Adipose tissue (tissue), 3 donors: ENCODE measurements around the gene MLX. TPM values are rescaled to one million over a fixed set of nuclear protein-coding genes. Genes with fewer than 3 reads are reported as not detected.
"Not testable (repeated sequence)": the region's sequence is repeated elsewhere in the genome, so short reads cannot be mapped to it uniquely, and the experiment has no call there.

ENCODE experiments used
- H3K27ac ChIP-seq: one replicate; pipeline ENCODE4 v1.5.1; 2013; ENCODE audit warnings: low read depth, low read length
- WGBS, 3 donors: extraction: QIAGEN DNeasy Blood & Tissue Kit; methylation state at CpG; one replicate each; pipeline ENCODE4 v1.1.7; 2013; 5-methylcytosine and 5-hydroxymethylcytosine counted together
- polyA plus RNA-seq, 3 donors: library from polyadenylated mRNA; stranded (reverse); fragments of 200-250 nt; gene quantifications; one replicate each; pipeline ENCODE4 v1.2.3, GENCODE V29; 2013
- donor health status: healthy with polysubstance abuse.
- donor health status: Bipolar disorder and iron deficiency.
- donor health status: healthy.

MLX gene
- polyA plus RNA-seq, 3 donors = 38.7 to 71.3 (median 48.9) TPM

DNA sequence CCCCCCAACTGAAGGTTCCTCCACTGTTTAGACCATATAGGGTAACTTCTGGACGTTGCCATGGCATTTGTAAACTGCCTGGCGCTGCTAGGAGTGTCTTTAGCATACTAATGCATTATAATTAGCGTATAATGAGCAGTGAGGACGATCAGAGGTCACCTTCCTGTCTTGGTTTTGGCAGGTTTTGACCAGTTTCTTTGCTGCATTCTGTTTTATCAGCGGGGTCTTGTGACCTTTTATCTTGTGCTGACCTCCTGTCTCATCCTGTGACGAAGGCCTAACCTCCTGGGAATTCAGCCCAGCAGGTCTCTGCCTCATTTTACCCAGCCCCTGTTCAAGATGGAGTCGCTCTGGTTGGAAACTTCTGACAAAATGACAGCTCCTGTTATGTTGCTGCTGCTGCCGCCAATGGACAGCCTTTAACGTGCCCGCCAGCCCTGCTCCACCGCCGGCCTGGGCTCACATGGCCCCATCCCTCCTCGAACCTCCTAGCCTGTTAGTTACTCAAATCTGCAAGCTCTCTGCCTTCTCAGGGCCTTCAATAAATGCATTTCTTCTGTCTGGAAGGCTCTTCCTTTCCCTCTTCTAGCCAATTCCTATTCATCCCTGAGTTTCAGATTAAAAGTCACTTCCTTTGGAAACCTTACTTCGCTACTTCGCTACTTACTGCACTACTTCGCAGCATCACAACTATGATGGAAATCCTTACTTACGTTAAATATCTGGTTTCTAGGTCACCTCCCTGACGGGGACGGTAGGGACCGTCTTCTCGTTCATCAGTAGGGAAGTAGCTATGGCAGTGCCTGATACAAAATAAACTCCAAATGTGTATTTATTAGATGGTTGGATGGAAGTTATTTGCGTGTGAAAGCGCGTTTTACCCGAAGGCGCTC is 31.5 kb upstream of the MLX start:
- WGBS, 3 donors = 35 to 40% (median 37%) methylated on average over 26 of the region's 26 CpGs
- peak overlapping the region; percentile 15 for H3K27ac ChIP-seq

DNA sequence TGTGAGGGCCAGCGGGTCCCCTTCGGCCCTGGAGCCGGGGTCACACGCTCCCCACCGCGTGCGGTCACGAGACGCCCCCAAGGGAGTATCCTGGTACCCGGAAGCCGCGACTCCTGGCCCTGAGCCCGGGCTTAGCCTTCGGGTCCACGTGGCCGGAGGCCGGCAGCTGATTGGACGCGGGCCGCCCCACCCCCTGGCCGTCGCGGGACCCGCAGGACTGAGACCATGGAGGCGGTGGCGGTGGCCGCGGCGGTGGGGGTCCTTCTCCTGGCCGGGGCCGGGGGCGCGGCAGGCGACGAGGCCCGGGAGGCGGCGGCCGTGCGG is 30.9 kb upstream of the MLX start, which contains the start of gene NAGLU:
TSS of gene NAGLU (plus strand) at position 194 of the 324 bp plus-strand sequence. CDS start at position 226, 32 bp downstream.
- peak within 1 kb of the TSS; percentile 15 for H3K27ac ChIP-seq
- WGBS, 3 donors = 0 to 1% (median 0%) methylated on average over 37 to 40 of the region's 40 CpGs

DNA sequence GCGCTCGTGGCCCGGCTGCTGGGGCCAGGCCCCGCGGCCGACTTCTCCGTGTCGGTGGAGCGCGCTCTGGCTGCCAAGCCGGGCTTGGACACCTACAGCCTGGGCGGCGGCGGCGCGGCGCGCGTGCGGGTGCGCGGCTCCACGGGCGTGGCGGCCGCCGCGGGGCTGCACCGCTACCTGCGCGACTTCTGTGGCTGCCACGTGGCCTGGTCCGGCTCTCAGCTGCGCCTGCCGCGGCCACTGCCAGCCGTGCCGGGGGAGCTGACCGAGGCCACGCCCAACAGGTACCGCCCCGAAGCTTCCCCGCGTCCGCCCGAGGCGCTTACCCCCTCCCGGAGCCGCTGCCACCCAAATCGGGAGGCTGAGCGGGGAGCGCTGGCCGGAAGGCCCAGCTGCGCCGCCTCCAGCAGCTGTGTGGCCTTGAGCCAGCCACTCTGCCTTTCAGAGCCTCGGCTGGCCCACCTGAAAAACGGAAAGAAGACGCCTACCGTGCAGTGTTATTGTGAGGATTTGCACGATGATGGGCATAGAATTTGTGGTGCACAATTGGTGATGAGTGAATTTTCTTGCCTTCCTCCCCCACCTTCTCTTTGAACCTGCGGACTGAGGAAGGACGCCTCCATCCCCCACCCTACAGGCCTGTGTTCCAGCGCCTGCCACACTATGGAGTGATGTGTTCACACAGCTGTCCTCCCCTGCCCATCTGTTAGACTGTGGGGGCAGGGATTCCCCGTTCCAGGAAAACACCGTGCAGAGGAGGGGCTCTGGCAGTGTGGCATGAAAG is 30.3 kb upstream of the MLX start:
- 0 to 1% (median 1%) methylated on average over 54 to 65 of the region's 65 CpGs for WGBS, 3 donors
- H3K27ac ChIP-seq = no peak overlapping the region

DNA sequence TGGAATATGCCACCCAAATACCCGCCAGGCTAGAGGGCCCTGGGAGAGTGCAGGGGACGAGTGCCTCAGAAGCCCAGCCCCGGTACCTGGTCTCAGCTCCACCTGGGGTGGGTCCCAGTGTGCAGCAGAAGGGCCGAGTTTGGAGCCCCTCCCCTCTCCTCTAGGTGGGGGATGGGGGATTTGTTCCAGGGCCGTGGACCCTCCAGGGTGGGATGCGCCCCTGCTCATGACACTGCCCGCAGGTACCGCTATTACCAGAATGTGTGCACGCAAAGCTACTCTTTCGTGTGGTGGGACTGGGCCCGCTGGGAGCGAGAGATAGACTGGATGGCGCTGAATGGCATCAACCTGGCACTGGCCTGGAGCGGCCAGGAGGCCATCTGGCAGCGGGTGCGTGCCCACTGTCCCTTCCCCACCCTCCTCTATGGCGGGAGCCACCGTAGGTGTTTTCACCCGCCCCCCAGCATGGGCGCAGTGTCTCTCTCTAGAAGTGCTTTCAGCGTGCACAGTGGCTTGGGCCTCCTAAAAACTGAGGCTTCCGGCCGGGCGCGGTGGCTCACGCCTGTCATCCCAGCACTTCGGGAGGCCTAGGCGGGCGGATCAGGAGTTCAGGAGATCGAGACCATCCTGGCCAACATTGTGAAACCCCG is 29.6 kb upstream of the MLX start:
- 85 to 88% (median 87%) methylated on average over 30 of the region's 31 CpGs for WGBS, 3 donors
- H3K27ac ChIP-seq = no peak overlapping the region

DNA sequence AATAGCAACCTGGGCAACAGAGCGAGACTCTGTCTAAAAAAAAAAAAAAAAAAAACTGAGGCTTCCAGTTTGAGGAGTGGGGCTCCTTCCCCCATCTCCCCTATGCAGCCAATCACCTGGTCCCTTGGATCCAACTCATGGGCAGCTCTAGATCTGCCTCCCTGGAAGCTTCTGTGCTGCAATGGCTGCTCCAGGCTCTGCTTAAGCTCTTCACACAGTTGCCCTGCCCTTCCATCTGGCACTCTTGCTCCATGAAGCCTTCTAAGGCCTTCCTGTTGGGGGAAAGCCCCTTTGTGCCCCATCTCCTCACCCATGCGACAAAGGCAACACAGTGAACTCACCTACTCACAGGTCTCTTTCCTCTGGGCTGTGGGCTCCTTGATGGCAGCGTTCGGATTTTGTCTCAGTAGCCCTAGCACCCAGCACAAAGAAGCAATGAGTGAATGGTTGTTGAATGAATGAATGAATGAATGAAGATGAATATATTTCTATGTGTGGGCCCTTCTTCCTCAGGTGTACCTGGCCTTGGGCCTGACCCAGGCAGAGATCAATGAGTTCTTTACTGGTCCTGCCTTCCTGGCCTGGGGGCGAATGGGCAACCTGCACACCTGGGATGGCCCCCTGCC is 29.0 kb upstream of the MLX start:
- 95 to 97% (median 96%) methylated on average over 5 of the region's 5 CpGs for WGBS, 3 donors
- no peak overlapping the region for H3K27ac ChIP-seq

DNA sequence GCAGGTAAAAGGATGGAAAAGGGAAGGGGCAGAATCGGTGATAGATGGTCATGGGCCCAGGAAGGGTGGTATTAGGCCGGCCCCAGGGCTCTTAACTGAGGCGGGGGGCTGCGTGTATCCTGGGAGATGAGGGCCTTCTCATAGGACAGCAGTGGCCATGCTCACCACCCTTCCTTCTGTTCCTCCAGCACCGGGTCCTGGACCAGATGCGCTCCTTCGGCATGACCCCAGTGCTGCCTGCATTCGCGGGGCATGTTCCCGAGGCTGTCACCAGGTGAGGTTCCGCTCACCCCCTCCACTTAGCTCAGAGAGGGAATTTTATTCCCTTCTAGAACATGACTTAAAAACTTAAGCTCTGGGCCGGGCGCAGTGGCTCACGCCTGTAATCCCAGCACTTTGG is 28.4 kb upstream of the MLX start:
- H3K27ac ChIP-seq = no peak overlapping the region
- WGBS, 3 donors = 89 to 96% (median 95%) methylated on average over 14 of the region's 14 CpGs

DNA sequence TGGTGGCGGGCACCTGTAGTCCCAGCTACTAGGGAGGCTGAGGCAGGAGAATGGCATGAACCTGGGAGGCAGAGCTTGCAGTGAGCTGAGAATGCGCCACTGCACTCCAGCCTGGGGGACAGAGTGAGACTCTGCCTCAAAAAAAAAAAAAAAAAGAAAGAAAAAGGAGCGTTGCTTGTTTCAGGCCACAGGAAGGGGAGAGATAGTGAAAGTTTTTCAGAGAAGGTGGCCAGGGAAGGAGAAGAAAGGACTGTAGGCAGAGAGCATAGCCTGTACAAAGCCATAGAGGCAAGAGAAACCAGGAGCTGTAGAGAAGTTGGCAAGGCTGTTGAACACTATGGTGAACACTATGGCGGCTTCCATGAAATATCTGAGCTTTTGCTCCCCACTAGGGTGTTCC is 26.3 kb upstream of the MLX start:
- H3K27ac ChIP-seq = not testable (repeated sequence)
- 94 to 98% (median 94%) methylated on average over 3 to 4 of the region's 4 CpGs for WGBS, 3 donors

DNA sequence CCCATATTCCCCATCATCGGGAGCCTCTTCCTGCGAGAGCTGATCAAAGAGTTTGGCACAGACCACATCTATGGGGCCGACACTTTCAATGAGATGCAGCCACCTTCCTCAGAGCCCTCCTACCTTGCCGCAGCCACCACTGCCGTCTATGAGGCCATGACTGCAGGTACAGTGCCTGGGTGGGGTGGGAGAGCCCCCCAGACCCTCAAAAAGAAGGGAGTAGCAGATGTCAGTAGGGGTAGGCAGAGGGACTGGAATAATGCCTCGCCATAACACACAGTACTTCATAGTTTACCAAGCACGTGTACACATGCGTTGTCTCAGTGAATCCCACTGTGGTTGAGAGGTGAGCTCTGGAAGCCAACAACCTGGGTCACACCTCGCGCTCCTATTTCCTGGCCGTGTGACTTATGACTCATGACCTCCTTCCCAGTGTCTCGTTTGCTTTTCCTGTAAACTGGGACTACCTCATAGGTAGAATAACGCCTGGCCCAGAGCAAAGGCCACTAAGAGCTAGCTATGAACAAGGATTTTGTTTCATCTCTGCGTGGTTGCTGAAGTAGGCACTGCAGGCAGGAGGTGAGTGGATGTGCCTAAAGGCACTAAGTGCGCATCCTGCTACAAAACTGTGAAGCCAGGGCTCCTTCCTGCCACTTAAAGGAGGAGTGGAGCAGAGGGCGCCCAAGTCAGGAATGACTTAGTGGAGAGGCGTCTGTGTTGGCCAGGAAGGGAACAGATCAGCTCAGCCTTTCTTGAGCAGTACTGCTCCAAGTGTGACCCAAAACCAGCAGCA is 25.7 kb upstream of the MLX start:
- WGBS, 3 donors = 75 to 87% (median 81%) methylated on average over 17 of the region's 17 CpGs
- H3K27ac ChIP-seq = no peak overlapping the region

DNA sequence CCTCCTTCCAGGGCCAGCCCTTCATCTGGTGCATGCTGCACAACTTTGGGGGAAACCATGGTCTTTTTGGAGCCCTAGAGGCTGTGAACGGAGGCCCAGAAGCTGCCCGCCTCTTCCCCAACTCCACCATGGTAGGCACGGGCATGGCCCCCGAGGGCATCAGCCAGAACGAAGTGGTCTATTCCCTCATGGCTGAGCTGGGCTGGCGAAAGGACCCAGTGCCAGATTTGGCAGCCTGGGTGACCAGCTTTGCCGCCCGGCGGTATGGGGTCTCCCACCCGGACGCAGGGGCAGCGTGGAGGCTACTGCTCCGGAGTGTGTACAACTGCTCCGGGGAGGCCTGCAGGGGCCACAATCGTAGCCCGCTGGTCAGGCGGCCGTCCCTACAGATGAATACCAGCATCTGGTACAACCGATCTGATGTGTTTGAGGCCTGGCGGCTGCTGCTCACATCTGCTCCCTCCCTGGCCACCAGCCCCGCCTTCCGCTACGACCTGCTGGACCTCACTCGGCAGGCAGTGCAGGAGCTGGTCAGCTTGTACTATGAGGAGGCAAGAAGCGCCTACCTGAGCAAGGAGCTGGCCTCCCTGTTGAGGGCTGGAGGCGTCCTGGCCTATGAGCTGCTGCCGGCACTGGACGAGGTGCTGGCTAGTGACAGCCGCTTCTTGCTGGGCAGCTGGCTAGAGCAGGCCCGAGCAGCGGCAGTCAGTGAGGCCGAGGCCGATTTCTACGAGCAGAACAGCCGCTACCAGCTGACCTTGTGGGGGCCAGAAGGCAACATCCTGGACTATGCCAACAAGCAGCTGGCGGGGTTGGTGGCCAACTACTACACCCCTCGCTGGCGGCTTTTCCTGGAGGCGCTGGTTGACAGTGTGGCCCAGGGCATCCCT is 23.5 kb upstream of the MLX start:
- H3K27ac ChIP-seq = no peak overlapping the region
- 92 to 94% (median 93%) methylated on average over 39 of the region's 39 CpGs for WGBS, 3 donors

DNA sequence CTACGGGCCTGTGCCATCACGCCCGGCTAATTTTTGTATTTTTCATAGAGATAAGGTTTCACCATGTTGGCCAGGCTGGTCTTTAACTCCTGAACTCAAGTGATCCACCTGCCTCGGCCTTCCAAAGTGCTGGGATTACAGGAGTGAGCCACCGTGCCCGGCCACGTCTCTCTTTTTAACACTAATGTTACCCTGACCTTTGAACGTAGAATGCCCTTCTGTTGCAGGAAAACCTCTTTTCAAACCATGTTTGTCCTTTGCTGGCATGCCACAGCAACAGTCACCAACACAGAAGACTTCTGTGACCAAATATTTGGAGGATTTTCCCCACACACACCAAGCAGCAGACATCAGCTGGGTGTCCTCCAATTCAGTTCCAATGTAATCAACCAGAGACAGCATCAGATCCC is 22.0 kb upstream of the MLX start:
- no peak overlapping the region for H3K27ac ChIP-seq
- WGBS, 3 donors = 70 to 81% (median 78%) methylated on average over 8 of the region's 8 CpGs

DNA sequence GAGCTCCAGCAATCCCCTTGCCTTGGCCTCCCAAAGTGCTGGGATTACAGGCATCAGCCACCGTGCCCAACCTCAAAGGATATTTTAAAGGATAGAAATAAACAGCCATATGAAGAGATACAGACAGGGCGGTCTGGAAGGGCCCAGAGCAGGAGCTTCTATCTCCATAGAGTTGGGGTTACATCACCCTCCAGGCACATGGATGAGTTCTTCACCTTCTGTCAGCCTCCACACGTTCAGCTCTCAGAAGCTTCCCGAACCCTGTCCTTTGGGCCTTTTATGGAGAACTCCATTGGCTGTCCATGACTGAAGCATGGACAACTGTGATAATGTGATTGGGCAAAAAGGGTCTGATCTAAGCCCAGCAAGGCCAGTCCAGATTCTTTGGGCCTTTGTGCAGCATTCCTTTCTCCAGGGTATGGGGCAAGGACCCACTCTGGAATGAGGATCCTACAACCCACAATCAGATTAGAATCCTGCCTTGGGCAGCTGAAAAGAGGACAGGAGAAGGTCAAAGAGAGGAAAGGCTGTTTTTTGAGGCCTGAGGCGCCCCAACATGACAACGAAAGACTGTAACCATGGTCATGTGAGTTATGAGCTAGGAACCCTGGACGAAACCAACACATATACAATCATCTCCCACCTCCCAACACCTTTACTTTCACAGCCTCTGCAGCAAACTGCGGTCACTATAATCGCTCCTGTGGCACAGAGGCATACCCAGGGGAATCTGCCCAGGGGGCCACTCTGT is 21.0 kb upstream of the MLX start:
- 87 to 89% (median 89%) methylated on average over 8 to 9 of the region's 9 CpGs for WGBS, 3 donors
- not testable (repeated sequence) for H3K27ac ChIP-seq

DNA sequence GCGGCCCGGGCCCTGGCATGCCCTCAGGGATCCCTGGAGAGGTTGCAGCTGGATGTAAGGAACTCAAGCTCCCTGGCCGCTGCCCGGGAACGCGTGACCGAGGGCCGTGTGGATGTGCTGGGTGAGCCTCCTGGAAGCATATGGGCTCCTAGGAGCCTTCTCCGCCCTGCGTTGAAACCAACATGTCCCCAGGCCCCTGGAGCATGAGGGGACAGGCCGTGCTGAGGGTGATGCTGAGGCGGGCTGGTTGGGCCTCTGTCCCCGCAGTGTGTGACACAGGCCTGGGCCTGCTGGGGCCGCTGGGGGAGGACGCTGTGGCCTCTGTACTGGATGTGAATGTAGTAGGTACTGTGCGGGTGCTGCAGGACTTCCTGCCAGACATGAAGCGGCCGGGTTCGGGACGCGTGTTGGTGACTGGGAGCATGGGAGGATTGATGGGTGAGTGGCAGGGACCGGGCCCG is 19.9 kb upstream of the MLX start:
- H3K27ac ChIP-seq = no peak overlapping the region
- WGBS, 3 donors = 80 to 88% (median 82%) methylated on average over 23 of the region's 23 CpGs

DNA sequence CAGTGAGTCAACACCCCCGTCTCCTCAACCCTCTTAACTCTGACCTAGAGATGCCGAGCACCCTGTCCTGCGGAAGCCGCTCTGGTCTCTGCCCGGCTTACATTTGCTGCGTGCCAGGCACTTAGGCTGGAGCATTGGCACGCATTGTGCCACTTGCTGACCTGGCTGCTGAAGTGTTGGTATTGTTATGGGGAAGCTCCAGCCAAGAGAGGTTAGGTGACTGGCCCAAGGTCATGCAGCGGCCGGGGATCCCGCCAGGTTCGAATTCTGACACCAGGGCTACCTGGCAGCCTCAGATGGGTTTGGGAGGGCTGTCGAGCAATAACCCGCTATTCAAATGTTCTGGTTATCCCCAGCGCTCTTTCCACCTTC is 19.2 kb upstream of the MLX start:
- H3K27ac ChIP-seq = no peak overlapping the region
- 61 to 91% (median 88%) methylated on average over 14 of the region's 14 CpGs for WGBS, 3 donors

DNA sequence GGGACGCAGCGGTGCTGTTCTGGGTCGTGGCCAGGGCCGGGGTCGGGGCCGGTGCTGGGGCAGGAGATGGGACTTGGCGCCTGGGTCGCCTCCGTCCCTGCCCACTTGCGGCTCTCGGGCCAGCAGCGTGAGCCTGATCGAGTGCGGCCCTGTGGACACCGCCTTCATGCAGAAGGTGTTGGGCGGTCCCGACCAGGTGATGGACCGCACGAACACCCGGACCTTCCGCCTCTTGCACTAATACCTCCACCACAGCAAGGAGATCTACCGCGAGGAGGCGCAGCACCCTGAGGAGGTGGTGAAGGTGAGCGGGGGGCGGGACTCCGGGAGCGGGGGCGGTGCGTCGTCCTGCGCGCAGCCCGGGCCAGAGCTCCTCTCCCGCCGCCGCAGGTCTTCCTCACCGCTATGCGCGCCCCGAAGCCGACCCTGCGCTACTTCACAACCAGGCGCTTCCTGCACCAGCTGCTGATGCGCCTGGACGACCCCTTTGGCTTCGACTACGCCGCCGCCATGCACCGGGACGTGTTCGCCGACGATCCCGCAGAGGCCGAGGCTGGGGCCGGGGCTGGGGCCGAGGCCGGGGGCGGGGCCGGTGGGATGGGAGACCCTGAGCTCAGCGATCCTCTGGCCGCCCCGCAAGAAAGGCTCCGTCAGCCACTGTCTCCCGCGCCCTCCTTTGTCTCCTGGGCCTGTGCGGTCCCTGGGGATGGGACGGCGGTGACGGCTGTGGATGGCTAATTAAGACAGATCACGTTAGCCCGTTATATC is 18.6 kb upstream of the MLX start:
- WGBS, 3 donors = 9 to 22% (median 16%) methylated on average over 62 to 74 of the region's 74 CpGs
- no peak overlapping the region for H3K27ac ChIP-seq

DNA sequence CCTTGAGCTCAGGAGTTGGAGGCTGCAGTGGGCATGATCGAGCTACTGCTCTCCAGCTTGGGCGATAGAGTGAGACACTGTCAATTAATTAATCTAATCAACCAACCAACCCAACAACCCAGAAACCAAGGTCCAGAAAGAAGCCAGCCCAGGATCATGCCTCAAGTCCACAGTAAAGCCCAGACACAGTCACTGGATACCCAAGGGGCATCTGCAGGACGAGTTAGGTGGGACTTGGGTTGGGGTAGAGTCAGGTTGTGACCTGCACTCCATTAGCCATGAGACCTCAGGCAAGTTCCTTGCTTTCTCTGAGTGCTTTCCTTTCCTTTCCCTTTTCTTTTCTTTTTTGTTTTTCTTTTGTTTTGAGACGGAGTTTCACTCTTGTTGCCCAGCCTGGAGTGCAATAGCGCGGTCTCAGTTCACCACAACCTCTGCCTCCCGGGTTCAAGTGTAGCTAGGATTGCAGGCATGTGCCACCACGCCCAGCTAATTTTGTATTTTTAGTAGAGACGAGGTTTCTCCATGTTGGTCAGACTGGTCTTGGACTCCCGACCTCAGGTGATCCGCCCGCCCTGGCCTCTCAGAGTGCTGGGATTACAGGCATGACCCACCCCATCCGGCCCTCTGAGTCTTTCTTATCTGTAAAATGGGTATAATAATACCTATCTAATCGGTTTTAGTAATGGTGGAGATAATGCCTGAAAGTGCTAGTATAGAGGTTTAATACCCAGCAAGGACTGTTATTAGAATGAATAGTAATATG is 17.7 kb upstream of the MLX start:
- WGBS, 3 donors = 77 to 84% (median 77%) methylated on average over 14 of the region's 14 CpGs
- H3K27ac ChIP-seq = no peak overlapping the region
